Effector memory CD8-positive, alpha-beta T cell (primary cell): ENCODE measurements around the gene WRAP73.

Experiments
- ATAC-seq: fragments of 150-1000 bp; cut with Tn5 transposase; replicated peaks from 2 replicates; pipeline ENCODE4 v1.10.0; 2021; ENCODE audit warnings: mild to moderate bottlenecking, moderate library complexity
- DNase-seq, 3 experiments: peaks; one replicate each; pipeline ENCODE4 v3.0.0; 2021
- H3K27ac Mint-ChIP-seq, 2 donors: one replicate each; pipeline ENCODE4 v1.8.0; 2022; ENCODE audit warnings: mild to moderate bottlenecking in 2 of 2, mixed read lengths in 2 of 2, moderate library complexity in 2 of 2
- H3K27me3 Mint-ChIP-seq, 2 donors: one replicate each; pipeline ENCODE4 v1.8.0; 2022; ENCODE audit warnings: mixed read lengths in 2 of 2
- H3K36me3 Mint-ChIP-seq: one replicate; pipeline ENCODE4 v1.8.0; 2022; ENCODE audit warnings: mild to moderate bottlenecking, moderate library complexity, mixed read lengths; ENCODE audit not compliant: insufficient read depth
- H3K4me1 Mint-ChIP-seq, 2 donors: one replicate each; pipeline ENCODE4 v1.8.0; 2022; ENCODE audit warnings: low read depth in 2 of 2, mixed read lengths in 2 of 2
- H3K4me3 Mint-ChIP-seq, 2 donors: one replicate each; pipeline ENCODE4 v1.8.0; 2022; ENCODE audit warnings: mild to moderate bottlenecking in 2 of 2, mixed read lengths in 2 of 2, moderate library complexity in 2 of 2
- H3K9me3 Mint-ChIP-seq, 2 donors: one replicate each; pipeline ENCODE4 v1.8.0; 2022; ENCODE audit warnings: mixed read lengths in 2 of 2

Gene WRAP73

DNA sequence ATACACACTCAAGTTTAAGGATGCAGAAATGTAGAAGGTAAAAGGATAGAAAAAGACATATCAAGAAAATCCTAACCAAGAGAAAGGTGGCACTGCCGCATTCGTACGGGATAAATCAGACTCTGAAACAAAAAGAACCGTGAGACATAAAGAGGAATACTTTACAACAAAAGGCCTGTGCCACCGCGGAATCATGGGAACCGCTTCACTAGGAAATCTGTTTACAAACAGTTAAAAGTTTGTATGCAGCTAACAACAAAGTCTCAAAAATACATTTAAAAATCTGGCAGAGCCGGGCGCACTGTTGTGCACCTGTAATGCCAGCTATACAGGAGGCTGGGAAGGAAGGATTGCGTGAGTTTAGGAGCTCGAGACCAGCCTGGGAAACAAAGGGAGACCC, 8.1 kb downstream of the WRAP73 start:
- Mint-ChIP-seq H3K4me3 (no peak overlapping the region), H3K27me3 (no peaks in the 10 kb centered on the region), H3K4me1 (peaks cover 0 to 8% of the 10 kb centered on the region in 2 donors), H3K9me3 (no peaks in the 10 kb centered on the region), H3K27ac (no peak overlapping the region), H3K36me3 (peaks cover 35% of the 10 kb centered on the region)
- ATAC-seq: no peak
- no peak for DNase-seq

DNA sequence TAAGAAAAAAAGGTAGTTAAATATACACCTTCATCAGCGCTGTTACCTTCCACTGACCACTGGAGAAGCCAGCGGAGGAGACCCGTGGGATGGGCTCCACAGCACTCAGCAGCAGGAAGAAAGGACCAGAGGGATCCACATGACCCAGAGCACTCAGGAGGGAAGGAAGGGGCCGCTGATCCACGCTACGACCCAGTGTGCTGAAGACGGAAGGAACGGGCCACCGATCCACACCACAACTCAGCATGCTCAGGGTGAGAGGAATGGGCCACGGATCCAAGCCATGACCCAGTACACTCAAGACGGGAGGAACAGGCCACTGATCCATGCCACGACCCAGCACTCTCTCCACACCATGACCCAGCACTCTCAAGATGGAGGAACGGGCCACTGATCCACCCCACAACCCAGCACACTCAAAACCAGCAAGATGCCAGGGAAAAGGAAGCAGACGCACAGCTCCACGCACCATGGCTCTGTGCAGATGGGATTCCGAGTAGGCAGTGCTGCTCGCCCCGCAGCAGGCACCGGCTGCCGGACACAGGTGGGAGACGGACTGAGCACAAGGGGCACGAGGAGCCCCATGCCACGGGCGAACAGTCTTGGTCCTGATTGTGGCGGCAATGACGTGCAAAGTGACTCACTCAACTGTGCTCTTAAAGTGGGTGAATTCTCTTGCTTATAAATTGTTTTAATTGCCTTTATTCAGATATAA, 8.7 kb downstream of the WRAP73 start:
- ATAC-seq: no peak
- DNase-seq: no peak
- no peaks in the 10 kb centered on the region for H3K27me3 Mint-ChIP-seq
- no peaks in the 10 kb centered on the region for H3K9me3 Mint-ChIP-seq
- no peak overlapping the region for H3K27ac Mint-ChIP-seq
- peaks cover 38% of the 10 kb centered on the region for H3K36me3 Mint-ChIP-seq
- no peak overlapping the region for H3K4me3 Mint-ChIP-seq
- peaks cover 0 to 9% of the 10 kb centered on the region in 2 donors for H3K4me1 Mint-ChIP-seq

DNA sequence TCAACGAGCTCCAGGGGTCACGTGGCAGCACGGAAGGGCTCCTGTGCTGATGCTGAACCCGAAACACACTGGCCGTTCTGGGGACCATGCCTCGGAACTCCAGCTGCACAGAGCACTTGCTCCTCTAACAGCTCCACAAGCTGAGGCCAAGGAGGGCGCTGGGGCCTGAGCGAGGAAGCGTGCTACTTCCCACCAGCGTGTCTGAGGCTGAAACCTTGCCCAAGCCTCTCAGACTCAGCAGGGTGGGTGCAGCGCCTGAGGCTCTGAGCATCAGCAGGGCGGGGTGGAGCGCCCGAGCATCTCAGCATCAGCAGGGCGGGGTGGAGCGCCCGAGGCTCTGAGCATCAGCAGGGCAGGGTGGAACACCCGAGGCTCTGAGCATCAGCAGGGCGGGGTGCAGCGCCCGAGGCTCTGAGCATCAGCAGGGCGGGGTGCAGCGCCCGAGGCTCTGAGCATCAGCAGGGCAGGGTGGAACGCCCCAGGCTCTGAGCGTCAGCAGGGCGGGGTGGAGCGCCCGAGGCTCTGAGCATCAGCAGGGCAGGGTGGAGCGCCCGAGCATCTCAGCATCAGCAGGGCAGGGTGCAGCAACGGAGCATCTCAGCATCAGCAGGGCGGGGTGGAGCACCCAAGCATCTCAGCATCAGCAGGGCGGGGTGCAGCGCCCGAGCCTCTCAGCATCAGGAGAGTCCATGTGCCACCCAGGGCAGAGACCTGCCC, 9.6 kb downstream of the WRAP73 start:
- Mint-ChIP-seq H3K4me3 (no peak overlapping the region), H3K27me3 (no peaks in the 10 kb centered on the region), H3K27ac (no peak overlapping the region), H3K36me3 (peaks cover 41% of the 10 kb centered on the region), H3K9me3 (no peaks in the 10 kb centered on the region), H3K4me1 (peaks cover 0 to 9% of the 10 kb centered on the region in 2 donors)
- ATAC-seq (no peak), DNase-seq (no peak)

DNA sequence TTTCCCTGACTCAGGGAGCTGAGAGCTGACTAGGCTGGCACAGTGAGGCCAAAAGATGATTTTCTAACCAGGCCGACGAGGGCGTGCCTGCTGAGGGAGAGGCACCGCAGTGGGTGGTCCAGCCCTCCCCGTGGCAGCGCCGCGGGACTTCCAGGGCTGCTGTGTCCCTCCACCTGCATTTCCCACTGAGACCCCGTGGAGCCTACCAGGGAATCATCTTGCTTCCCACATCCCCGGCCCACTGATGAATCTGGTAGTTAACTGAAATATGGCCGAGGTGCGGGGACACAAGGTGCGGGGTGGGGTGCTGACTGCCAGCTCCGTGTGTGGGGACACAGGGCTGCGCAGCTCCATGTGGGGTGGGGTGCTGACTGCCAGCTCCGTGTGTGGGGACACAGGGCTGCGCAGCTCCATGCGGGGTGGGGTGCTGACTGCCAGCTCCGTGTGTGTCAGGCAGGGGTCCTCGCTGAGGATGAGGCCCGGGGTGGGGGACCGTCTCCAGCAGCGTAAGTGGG, 10.4 kb downstream of the WRAP73 start:
- peaks cover 45% of the 10 kb centered on the region for H3K36me3 Mint-ChIP-seq
- DNase-seq (no peak), ATAC-seq (no peak)
- H3K9me3 Mint-ChIP-seq: no peaks in the 10 kb centered on the region
- peaks cover 0 to 9% of the 10 kb centered on the region in 2 donors for H3K4me1 Mint-ChIP-seq
- H3K4me3 Mint-ChIP-seq: no peak overlapping the region
- no peaks in the 10 kb centered on the region for H3K27me3 Mint-ChIP-seq
- no peak overlapping the region for H3K27ac Mint-ChIP-seq

DNA sequence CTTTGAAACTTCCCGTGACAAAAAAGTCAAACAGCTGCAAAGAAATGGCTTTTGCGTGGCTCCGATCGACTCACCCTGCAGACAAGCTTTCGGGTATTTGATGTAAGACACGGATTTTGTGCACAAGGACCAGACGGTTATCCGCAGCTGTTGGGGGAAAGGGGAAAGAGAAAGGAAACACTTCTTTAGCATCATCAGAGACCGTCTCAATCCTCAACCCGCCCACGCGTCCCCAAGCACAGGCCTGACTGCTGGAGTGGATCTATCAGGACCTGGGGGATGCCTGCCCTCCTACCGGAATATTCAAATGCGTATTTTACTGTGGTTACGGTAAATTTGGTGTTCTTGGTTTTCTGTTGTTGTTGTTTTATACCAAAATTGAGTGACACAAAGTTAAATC, 11.2 kb downstream of the WRAP73 start:
- ATAC-seq (no peak), DNase-seq (no peak)
- H3K9me3 Mint-ChIP-seq: no peaks in the 10 kb centered on the region
- no peaks in the 10 kb centered on the region for H3K27me3 Mint-ChIP-seq
- peaks cover 53% of the 10 kb centered on the region for H3K36me3 Mint-ChIP-seq
- no peak overlapping the region for H3K27ac Mint-ChIP-seq
- H3K4me1 Mint-ChIP-seq: peaks cover 0 to 9% of the 10 kb centered on the region in 2 donors
- H3K4me3 Mint-ChIP-seq: no peak overlapping the region

DNA sequence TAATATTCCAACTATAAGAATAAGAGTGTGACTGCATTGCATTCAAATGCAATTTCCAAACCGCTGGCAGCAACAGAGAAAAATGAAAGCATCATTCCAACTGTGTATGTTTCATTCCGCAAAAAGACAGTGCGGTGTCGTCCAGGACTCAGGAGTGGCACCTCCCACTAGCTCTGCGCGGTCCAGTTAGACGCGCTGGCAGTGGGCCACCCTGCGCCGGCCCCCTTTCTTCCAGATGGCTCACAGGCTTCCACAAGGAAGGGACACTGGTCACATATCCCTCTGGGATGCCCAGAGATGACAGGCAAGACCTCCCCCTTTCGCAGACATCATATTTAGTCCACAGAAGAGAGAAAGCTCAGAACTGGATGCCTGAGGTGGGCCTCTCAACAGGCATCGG, 11.9 kb downstream of the WRAP73 start:
- Mint-ChIP-seq H3K27ac (no peak overlapping the region), H3K4me3 (no peak overlapping the region), H3K36me3 (peaks cover 59% of the 10 kb centered on the region), H3K9me3 (no peaks in the 10 kb centered on the region), H3K4me1 (peaks cover 0 to 9% of the 10 kb centered on the region in 2 donors), H3K27me3 (no peaks in the 10 kb centered on the region)
- ATAC-seq: no peak
- DNase-seq: no peak

DNA sequence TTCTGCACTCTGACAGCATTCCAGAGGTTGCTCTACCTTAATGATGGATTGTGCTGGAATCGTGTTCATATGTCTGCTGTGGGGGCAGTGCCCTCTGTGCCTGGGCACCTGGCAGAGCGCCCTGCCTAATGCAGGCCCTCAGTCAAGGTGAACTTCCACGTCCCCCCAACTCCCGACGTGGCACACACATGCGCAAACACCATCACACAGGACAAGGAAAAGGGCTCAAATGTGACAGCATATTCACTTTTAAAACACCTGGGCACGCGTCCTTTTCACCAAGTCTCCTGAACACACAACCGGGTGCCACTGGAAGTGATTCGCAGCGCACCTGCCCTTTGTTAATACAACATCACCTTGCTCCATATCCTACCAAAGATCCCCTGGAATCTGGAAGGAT, 13.4 kb downstream of the WRAP73 start:
- H3K27me3 Mint-ChIP-seq: no peaks in the 10 kb centered on the region
- H3K4me3 Mint-ChIP-seq: no peak overlapping the region
- H3K9me3 Mint-ChIP-seq: no peaks in the 10 kb centered on the region
- ATAC-seq: no peak
- peaks cover 0 to 5% of the 10 kb centered on the region in 2 donors for H3K4me1 Mint-ChIP-seq
- DNase-seq: no peak
- H3K27ac Mint-ChIP-seq: peak overlapping the region in 1 of 2 donors; percentile 74
- peaks cover 60% of the 10 kb centered on the region for H3K36me3 Mint-ChIP-seq

DNA sequence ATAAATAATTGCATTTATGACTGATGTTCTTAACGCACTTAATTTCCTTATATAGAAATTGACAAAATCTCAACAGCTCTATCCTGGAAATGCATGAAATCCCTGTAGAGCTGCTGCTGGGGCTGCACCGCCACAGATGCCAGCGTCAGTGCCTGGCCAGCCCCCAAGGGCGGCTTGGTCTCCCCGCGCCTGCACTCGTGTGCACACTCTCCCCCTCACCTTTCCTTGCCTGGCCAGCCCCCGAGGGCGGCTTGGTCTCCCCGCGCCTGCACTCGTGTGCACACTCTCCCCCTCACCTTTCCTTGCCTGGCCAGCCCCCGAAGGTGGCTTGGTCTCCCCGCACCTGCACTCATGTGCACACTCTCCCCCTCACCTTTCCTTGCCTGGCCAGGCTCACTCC, 13.8 kb downstream of the WRAP73 start:
- H3K36me3 Mint-ChIP-seq: peaks cover 60% of the 10 kb centered on the region
- H3K4me3 Mint-ChIP-seq: no peak overlapping the region
- DNase-seq (no peak), ATAC-seq (no peak)
- no peaks in the 10 kb centered on the region for H3K27me3 Mint-ChIP-seq
- peak overlapping the region in 1 of 2 donors; percentile 74 for H3K27ac Mint-ChIP-seq
- H3K9me3 Mint-ChIP-seq: no peaks in the 10 kb centered on the region
- H3K4me1 Mint-ChIP-seq: peaks cover 0 to 4% of the 10 kb centered on the region in 2 donors

DNA sequence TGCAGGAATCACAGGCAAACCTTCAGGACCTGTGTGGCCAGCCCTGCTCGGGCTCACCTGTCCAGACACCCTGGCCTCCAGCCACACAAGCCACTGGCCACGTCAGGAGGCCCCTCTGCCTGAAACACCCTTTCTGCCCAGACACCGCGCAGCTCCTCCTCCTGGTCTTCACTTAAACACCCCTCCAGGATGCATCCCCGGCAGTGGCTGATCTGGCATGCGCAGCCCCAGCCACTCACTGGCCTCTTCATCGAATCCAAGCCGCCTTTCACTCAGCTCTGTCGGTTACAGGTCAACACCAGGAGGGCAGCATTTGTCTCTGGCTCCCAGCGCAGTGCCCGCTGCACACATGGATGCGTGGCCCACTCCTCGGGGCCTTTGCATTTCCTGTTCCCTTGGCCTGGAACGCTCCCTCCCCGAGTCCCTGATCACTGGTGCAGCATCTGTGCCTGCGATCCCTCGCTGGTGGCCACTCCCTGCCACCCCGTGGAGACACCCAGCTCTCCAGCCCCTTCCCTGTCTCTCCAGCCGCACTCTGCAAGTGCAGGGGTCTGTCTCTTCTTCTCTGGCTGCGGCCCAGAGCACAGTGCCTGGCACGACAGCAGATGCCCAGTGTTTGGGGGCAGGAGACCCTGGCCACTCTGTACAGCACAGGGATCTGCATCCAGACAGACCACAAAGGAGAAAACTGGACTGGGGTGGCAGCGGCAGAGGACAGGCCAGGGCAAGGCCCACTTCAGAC, 15.7 kb downstream of the WRAP73 start:
- no peaks in the 10 kb centered on the region for H3K9me3 Mint-ChIP-seq
- no peak for DNase-seq
- no peaks in the 10 kb centered on the region for H3K27me3 Mint-ChIP-seq
- H3K4me1 Mint-ChIP-seq: peaks cover 3 to 4% of the 10 kb centered on the region in 2 donors
- ATAC-seq: no peak
- H3K27ac Mint-ChIP-seq: peak overlapping the region; percentile 25 to 59
- no peak overlapping the region for H3K4me3 Mint-ChIP-seq
- peaks cover 70% of the 10 kb centered on the region for H3K36me3 Mint-ChIP-seq

DNA sequence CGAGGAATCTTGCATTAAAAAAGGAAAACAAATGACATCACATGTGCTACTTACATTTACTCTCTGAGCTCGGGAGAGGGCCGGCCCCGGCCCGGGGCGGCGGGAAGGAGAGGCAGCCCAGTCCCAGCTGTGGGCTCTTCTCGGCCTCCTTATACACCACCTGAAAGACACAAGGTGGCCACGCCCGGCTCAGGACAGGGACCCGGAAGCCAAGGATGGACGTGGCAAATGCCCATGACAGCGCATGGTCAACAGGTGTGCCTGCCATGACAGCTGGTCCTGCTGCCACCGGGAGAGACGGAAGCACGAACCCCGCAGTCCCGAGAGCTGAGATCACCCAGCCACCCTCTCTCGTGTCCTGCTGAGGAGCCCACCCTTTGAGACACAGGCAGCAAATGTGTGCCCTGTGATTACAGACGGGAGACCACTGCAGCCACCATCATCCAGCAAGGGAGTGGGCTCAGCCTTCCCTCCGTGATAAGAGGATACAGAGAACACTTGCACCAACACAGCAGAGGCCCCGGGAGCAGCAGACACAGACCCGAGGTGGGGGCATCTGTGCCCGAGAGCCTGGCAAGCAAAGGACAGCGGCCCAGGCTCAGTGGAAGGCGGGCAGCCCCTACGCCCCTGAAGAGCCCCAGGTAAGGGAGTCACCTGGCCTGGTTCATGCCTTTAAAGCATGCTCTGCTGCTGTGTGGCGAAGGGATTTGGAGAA, 16.4 kb downstream of the WRAP73 start:
- no peak for DNase-seq
- H3K4me3 Mint-ChIP-seq: no peak overlapping the region
- H3K27ac Mint-ChIP-seq: peak overlapping the region in 1 of 2 donors; percentile 59
- H3K4me1 Mint-ChIP-seq: peaks cover 3 to 4% of the 10 kb centered on the region in 2 donors
- no peak for ATAC-seq
- H3K9me3 Mint-ChIP-seq: no peaks in the 10 kb centered on the region
- peaks cover 67% of the 10 kb centered on the region for H3K36me3 Mint-ChIP-seq
- no peaks in the 10 kb centered on the region for H3K27me3 Mint-ChIP-seq

DNA sequence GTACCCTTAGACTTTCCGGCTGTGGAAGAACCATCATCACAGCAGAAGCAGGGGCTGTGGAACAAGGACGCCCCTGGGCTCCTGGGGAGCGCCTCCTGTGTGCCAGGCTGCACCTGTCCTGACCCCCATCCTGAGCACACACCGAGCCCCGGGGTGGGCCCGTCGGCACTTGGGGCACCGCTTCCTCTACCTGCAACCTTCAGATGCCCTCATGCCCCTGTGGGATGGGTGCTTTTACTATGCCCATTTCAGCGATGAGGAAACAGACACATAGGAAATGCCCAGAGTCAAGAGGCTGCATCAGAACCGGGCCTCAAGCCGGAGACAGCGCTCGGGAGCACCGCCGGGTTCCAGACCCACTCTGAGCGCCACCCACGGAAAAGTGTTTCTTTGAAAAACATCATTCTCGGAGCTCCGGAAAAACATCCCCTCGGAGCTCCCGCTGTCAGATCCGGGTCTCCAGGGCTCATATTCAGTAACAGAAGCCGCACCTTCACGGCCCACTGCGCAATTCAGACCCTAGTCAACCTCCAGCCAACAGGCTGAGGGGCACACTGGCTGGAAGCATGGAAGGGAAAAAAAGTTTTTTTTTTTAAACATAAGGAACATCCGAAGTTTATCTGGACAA, 17.1 kb downstream of the WRAP73 start:
- no peak overlapping the region for H3K27ac Mint-ChIP-seq
- peaks cover 65% of the 10 kb centered on the region for H3K36me3 Mint-ChIP-seq
- H3K4me3 Mint-ChIP-seq: no peak overlapping the region
- no peaks in the 10 kb centered on the region for H3K27me3 Mint-ChIP-seq
- H3K4me1 Mint-ChIP-seq: peaks cover 3 to 4% of the 10 kb centered on the region in 2 donors
- no peak for DNase-seq
- no peak for ATAC-seq
- no peaks in the 10 kb centered on the region for H3K9me3 Mint-ChIP-seq

DNA sequence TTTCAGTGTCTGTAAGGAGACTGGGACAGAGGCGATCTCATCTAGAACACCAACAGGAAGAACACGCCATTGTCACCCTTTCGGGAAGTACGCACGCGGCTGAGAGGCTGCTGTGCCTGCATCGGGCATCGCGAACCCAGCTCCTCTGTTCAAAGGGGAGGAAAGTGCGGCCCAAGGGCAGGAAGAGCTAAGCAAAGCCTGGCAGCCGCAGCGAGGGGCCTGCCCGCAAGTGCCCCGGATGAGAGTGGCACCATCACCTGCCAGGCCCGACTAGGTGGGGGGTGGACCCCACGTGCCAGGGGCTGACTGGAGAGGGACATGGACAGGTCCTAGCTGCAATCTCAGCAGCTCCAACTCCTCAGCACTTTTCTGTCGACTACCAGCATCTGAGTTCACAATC, 17.6 kb downstream of the WRAP73 start:
- no peak overlapping the region for H3K27ac Mint-ChIP-seq
- no peaks in the 10 kb centered on the region for H3K27me3 Mint-ChIP-seq
- H3K36me3 Mint-ChIP-seq: peaks cover 66% of the 10 kb centered on the region
- ATAC-seq (no peak), DNase-seq (no peak)
- peaks cover 3 to 4% of the 10 kb centered on the region in 2 donors for H3K4me1 Mint-ChIP-seq
- no peak overlapping the region for H3K4me3 Mint-ChIP-seq
- H3K9me3 Mint-ChIP-seq: no peaks in the 10 kb centered on the region
